SK-N-DZ (cell line): Measurements from ENCODE around the gene FGD4.
A peak's percentile ranks its signal among the peaks of the same experiment; 100 is the strongest.
"Not testable (repeated sequence)": the region's sequence is repeated elsewhere in the genome, so short reads cannot be mapped to it uniquely, and the experiment has no call there.

Source experiments
- DNase-seq: peaks from one replicate; pipeline ENCODE4 v3.0.0-alpha.2; 2015; ENCODE audit warnings: low spot score

Gene FGD4

DNA sequence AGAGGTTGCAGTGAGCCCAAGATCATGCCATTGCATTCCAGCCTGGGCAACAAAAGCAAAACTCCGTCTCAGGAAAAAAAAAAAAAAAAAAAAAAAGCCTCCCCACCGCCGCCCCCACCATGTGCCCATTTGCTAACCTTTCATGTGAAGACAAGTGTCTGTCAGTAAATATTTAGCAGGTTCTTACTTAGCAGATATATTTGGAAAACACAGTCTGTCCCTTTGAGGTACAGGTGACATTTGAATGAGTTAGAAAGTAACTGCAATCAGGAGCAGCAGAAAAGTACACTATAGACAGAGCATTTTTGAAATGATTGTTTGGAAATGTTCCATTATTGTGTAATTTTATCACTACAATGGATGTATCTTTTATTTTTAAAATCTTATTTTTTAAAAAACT is 119.7 kb downstream of the FGD4 start:
- DNase-seq: no peak

DNA sequence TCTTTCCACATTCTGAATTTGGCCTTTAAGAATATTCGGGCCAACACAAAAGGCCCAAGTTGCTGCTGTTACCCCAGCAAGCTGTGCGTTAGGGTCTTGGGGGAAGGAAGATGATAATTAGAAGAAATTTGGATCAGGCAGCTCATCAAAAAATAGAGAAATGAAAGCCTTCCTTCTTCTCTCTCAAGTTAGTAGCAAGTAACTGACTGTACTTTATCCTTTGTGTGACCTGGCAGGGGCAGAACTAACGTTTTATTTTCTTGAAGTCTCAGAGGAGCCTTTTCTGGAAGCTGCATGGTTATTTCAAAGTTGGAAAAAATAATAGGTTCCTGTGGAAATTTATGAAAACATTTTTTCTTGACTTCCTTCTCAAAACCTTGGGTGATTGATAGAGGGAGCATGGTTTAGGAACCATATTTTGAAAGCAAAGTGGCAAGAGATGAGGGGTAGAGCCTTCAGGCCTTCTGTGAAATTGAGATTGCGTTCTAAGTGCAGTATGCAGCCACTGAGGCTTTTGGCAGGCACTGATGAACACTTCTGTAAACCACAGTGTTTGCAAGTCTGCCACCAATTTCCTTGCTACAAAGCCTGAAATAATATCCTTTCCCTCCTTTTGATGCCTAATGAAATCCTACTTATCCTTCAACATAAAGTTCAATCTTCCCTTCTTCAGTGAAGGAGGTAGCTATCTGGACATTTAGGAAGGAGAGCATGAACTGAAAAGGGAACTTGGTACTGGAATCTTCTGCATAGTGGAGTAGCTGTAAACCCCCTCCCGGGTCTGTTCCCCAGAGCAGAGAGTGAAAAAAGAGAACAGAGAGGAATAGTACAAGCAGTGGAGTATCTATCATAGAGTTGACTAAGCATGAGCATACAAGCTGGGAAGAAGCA is 123.2 kb downstream of the FGD4 start:
- no peak for DNase-seq

DNA sequence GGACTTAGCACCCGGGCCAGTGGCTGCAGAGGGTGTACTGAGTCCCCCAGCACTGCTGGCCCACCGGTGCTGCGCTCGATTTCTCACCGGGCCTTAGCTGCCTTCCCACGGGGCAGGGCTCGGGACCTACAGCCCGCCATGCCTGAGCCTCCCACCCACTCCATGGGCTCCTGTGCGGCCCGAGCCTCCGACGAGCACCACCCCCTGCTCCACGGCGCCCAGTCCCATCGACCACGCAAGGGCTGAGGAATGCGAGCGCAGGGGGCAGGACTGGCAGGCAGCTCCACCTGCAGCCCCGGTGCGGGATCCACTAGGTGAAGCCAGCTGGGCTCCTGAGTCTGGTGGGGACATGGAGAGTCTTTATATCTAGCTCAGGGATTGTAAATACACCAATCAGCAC is 126.4 kb downstream of the FGD4 start:
- not testable (repeated sequence) for DNase-seq

DNA sequence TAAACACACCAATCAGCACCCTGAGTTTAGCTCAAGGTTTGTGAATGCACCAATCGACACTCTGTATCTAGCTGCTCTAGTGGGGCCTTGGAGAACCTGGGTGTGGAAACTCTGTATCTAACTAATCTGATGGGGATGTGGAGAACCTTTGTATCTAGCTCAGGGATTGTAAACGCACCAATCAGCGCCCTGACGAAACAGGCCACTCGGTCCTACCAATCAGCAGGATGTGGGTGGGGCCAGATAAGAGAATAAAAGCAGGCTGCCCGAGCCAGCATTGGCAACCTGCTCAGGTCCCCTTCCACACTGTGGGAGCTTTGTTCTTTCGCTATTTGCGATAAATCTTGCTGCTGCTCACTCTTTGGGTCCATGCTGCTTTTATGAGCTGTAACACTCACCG is 127.0 kb downstream of the FGD4 start:
- not testable (repeated sequence) for DNase-seq

DNA sequence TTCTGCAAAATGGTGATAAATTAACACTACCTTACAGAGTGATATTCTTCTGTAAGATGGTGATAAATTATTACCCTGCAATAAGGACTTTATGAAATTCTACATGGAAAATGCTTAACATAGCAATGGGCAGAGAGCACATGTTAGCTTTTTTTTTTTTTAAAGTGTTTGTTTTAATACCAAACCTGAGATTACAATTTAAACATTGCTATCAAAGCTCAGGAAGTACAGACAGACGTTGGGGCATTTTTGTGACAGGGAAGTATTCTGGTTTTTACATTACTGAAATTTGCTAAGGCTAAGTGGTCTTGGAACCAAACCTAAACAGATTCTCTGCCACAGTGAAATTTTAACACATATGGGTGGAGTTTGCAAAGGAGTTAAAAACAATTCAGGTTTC is 133.1 kb downstream of the FGD4 start:
- DNase-seq: no peak

DNA sequence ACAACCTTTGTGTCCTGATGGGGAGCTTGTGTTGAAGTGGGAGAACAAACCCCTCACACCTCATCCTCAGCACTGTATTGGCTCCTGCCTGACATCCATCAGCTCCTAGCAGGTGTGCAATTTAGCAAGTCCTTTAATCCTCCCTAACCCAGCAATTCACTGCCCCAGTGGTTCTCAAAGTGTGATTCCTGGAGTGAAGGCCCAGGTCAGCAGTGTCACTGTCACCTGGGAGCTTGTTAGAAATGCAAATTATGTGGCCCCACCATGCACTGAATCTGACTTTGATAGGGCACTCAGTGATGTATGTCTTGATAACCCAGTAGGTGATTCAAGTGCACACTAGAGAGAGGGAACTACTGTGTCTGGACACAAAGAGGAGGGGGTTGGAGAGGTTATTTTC is 133.6 kb downstream of the FGD4 start:
- DNase-seq: no peak

DNA sequence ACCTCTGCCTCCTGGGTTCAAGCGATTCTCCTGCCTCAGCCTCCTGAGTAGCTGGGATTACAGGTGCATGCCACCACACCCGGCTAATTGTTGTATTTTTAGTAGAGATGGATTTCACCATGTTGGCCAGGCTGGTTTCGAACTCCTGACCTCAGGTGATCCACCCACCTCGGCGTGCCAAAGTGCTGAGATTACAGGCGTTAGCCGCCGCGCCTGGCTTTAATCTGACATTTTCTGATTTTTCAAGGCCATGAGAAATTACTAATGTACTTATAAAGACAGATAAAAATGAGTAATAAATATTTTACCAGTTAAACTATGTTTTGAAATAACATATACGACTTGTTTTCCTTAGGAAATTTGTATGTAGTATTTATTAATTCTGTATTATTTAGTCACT is 134.1 kb downstream of the FGD4 start:
- DNase-seq: not testable (repeated sequence)

DNA sequence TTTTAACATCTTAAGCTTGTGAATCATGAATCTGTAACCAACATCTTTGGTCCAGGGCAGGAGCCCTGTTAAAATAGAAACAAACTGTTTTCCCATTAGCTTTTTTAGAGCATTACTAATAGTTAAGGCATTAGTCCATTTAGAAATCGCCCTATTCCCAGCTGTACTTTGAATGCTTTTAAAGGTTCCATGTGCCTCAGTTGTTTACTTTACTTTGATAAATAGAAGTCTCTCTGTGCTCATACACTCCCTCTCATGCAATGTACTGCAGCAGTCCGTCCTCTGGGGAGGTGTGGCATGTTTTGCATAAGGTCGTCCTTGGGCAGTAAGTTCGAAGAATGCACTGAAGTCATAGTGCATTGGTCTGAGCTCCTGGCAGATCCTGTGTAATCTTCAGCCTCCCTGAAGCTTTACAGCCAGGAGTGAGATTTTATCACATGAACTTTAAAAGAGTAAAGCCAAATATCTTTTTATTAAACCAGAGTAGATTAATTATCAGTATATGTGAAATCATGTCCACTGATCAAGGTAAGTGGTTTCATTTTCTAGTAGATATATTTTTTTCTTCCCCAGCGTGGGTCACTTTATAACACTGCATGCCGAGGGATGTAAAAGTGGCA is 134.7 kb downstream of the FGD4 start:
- no peak for DNase-seq

DNA sequence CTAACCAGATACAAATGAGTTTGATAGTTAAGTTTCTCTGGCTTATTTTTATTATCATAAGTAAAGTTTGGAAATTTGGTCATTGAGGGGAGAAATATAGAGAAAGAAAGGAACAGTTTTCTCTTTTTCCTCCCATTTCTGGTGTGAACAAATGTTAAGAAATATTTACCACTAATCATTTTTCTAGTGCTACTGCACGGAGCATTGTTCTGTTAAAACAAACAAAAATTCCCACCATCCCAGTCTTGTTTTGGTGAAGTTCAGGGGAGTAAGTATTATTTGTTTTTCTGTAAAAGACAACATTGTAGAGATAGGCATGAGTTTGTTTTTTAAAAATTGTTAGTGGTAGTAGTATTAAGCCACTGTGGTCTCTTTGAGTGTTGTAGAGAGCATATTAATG is 135.3 kb downstream of the FGD4 start:
- no peak for DNase-seq

DNA sequence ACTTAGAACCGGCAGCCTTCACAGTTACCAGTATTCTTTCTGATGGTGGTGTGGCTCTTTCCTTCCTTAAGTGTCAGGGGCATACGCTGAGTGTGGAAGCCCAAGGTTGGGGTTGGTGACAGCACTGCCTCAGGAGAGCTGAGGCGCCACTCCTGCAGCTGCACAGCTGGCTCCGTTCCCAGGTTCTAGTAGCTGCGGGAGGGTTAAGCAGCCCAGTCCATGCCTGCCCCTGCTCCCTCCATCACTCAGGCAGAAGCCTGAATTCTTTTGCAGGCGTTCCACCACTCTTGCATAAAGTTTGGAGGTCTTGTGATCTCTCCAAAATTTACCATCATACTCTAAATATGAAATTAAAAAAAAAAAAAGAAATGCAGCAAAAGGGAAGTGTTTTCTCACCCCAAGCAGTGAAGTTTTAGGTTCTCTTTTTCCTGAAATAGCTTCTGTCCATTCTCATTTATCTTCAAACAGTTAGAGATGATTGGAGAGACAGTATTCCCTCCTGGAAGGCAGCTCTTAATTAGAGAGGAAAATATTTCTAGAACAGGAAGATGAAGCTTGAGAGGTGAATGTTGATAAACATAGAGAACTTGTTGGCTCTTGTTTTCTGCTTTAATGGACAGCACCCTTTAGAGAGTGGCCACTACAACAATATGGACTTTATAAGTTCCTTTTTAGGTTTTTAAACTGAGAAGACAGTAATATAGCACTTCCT is 136.1 kb downstream of the FGD4 start:
- DNase-seq: peak; percentile 45

DNA sequence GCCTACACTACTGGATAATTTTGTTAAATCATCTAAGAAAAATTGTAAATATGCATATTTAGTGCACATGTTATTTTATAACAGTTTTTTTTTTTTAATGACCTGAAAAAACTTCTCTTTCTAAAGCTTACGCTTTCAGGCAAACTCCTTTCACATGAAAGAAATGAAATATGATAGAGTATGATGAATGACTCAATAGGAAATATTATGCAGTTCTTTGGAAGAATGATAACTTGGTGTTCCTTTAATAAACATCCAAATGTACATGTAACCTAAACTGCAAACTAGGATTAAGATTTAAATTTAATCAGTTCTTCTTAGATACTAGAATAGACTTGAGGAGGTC is 136.6 kb downstream of the FGD4 start:
- no peak for DNase-seq

DNA sequence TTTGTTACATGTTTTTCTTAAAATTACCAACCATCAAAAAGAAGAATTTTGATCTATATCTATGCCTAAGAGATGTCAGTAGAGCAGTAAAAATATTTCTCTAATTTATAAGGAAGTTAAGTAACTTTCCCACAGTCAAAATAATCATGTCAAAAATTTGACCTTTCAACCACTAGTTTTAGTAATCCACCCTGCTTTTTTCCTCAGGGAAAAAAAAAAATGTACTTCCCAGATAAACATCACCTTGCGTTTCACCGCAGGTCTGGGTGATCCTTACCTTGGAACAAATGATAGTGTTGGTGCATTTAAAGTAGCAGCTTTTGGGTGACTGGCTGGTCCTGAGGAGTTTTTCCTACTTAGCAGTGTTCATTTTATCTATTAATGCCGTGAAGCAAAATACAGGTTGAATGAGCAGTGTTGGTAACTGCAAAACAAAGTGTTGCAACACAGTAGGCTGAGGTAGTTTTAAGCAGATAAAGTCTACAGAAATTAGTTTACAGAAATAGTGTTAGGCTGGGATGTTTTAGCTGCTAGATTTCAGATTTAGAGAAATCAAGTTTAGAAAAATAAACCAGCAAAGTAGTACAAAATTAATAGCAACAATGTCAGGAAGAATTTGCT is 142.5 kb downstream of the FGD4 start:
- DNase-seq: no peak

DNA sequence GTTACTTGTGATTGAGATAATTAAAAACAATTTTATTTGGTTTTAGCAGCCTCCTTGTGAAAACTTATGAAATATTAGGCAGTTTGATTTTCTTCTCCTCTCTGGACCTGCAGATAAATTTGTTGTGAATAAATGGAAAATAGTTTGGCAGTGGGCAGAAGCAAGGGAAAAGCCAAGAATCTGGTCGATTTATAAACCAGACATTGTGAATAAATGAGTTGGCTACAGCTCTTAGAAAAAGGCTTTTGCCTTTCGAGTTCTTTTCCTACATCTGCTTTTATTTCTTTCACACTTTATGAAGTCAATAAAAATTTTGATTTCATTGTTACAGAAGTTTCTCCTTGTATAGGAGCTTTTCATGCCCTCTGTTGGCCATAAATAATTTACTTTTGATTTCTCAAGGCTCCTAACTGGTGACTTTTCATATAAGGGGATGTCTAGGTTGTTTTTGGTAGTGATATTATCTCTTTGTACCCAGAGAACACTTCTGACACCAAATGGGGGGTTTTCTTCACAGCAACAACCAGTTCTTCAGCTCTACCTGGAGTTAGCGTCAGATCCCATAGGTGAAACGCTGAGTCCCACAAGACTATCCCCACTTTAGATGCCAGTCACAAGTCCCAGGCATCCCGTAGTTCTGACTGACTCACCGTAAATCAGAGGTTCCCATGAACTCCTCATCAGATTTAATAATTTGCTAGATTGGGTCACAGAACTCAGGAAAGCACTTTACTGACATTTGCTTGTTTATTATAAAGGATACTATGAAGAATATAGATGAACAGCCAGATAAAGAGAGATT is 143.3 kb downstream of the FGD4 start:
- no peak for DNase-seq

DNA sequence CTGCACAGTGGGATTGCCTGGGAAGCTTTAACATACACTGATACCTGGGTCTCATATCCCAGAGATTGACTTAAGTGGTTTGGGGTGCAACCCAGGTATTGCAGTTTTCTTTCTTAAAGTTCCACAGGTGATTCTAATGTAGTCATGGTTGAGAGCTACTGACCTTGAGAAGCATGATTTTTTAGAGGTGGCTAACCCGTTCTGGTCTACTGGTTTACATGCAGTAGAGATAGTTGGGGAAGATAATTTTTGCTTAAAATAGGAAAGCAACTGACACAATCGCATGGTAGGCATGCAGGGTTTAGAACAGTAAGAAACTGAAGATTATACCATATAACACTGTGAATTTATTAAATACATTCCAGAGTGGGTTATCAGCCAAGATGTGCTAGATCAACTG is 145.5 kb downstream of the FGD4 start:
- no peak for DNase-seq

DNA sequence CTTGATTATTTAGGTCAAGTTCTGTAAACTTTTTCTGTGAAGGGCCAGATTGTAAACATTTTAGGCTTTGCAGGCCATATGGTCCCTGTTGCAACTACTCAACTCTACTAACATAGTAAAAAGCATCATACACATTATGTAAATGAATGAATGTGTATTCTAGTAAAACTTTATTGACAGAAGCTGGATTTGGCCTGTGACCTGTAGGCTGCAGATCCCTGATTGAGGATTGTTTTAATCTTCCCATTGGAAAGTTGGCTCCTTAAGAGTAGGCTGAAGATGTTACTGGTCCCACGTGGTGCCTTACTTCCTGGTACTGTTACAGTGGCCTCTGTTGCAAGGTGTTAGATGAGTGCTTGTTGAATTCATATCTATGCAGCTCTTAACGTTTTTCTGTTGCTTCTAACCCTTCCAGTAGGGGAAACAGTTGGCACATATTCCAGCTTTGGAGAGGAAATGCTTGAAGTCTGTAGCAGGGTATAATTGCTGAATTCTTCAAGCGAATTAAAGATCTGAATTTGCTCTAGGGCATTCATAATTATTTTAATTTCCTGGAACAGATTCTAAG is 146.1 kb downstream of the FGD4 start:
- DNase-seq: no peak

DNA sequence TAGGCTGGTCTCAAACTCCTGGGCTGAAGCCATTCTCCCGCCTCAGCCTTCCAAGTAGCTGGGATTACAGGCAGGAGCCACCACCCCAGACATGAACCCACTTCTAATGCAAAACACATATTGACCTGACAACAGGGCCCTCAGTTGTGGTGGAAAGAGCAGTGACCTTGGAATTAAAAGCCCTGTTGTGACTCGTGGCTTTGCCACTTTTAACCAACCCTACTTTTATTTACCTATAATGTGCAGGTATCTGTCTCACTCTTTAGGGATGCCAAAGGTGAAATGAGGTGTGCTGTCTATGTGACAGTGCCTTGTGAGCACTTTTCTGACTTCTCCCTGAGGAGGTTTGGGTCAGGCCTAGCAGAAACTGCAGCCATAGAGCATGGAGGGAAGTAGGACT is 146.9 kb downstream of the FGD4 start:
- no peak for DNase-seq

DNA sequence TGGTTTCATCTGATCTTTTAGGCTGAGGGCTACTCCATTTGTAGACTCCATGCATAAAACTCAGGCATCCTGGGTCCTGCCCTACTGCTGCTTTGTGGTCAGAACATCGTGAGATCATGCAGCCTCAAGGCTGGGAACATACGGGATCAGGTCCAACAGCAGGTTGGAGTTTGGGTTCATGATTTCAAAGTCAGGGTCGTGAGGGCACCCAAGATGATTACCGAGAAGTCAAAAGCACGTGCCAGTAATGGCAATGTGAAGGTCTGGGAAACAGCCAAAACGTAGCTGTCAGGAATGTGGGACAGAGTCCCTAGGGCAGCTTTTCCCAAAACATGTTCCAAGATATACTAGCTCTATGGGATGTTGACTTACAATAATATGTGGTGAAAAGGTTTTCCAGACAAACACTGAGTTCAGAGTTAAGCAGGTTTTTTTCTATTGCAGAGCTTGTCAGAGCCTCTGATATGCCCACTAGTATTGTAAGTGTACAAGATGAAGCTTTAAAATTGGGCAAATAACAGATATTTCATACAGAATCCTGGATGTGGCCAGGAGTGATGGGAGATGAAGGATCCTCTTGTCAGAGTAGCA is 149.4 kb downstream of the FGD4 start:
- no peak for DNase-seq

DNA sequence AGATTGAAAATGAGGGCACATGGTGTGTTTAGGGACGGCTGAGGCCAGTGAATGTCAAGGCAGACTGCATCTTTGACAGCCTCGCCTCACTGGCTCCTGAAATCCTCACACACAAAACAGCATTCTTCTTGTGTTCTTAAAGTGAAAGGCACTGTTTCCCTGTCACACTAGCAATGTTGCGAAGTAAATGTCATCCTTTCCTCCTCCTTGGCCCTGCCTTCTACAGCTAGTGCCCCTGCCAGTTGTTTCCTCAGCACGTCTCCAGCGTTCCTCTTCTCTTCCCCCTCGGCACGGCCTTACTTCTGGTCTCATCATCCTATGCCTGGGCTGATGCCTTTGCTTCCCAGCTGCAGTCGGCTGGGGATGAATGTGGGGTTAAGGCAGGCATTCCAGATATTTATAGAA is 150.3 kb downstream of the FGD4 start:
- DNase-seq: no peak

DNA sequence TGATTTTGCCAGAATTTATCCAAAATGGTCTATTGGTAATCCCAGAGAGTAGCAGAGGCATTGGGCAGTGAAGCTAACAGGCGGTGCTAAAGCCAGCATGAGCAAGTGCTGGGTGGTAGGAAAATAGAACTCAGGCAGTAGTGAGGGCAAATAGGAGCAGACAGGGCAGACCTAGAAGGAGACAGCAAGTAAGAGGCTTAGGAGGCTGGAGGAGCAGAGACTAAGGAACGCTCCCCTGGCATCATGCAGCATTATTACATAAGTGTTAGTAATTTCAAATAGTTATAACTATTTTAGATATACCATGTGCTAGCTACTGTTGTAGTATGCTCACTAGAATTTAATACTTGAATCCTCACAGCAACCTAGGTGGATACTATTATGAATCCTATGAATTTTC is 151.7 kb downstream of the FGD4 start:
- no peak for DNase-seq

DNA sequence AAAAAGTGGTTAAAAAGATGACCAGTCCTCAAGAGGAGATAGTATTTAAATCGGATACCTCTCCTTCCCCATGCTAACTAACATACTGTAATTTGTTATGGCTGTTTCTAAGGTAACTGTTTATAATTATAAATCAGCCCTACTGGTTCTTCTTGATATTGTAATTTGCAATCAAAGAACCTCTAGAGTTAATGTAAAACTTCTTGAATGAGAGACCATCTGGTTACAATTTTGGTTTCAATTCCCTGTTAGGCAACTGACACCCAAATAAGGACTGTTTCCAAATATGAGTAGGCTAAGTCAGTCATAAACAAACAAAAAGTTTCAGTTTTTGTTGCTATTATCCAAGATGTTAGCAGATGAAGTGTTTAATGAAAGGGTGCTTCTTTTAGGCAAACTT is 159.5 kb downstream of the FGD4 start:
- no peak for DNase-seq

DNA sequence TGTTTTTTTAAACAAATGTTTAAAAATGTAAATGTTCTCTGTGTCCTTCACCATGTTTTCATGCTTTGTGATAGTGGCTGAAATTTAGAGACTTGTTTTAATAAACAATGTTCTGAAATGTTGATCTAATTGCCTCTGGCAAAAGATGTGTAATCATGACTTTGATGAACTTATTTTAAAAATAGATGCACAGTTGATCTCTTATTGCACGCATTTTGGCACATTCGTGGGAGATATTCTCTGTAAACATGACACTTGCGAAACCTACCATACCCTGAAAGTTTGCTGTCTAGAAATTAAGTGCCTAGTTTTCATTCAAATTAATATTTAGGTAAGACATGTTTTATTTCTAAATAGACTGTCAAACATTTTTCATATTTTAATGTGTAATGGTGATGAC is 160.1 kb downstream of the FGD4 start:
- DNase-seq: no peak
